Skeletal muscle tissue (tissue), 4 donors: ENCODE results near the gene SS18. TPM values are rescaled to one million over a fixed set of nuclear protein-coding genes. Genes with fewer than 3 reads are reported as not detected.

Experiments used
- H3K27ac ChIP-seq: one replicate; pipeline ENCODE4 v1.7.0; 2013; ENCODE audit warnings: mild to moderate bottlenecking, low read depth, low read length, inconsistent platforms
- H3K27me3 ChIP-seq, 3 donors: one replicate each; pipeline ENCODE4 v1.7.0; 2013; ENCODE audit warnings: low read length in 3 of 3; ENCODE audit not compliant: control insufficient read depth in 3 of 3, insufficient read depth in 3 of 3
- H3K36me3 ChIP-seq, 3 donors: one replicate each; pipeline ENCODE4 v1.7.0; 2013; ENCODE audit warnings: low read length in 3 of 3; ENCODE audit not compliant: control insufficient read depth in 3 of 3, insufficient read depth in 3 of 3
- H3K4me1 ChIP-seq, 3 donors: one replicate each; pipeline ENCODE4 v1.7.0; 2013; ENCODE audit warnings: low read length in 3 of 3, mild to moderate bottlenecking in 3 of 3; ENCODE audit not compliant: control insufficient read depth in 3 of 3, insufficient read depth in 3 of 3
- H3K4me3 ChIP-seq, 3 donors: one replicate each; pipeline ENCODE4 v1.7.0; 2013; ENCODE audit warnings: low read length in 3 of 3
- H3K9ac ChIP-seq, 3 donors: one replicate each; pipeline ENCODE4 v1.7.0; 2013; ENCODE audit warnings: low read length in 3 of 3, mild to moderate bottlenecking in 3 of 3, moderate library complexity in 2 of 3, low read depth in 1 of 3
- H3K9me3 ChIP-seq, 3 donors: one replicate each; pipeline ENCODE4 v1.7.0; 2013; ENCODE audit warnings: low read length in 3 of 3; ENCODE audit not compliant: control insufficient read depth in 3 of 3
- total RNA-seq: library from RNA; depleted of rRNA; stranded (reverse); fragments of >200 nt; gene quantifications from one replicate; pipeline ENCODE4 v1.2.3, GENCODE V29; 2014
- donor health status: Osteomylitis.

The SS18 gene
- total RNA-seq, 1 donor from 2014 or later, result 55.3 TPM

GRCh38 chr18:26008096-26008495, 82.3 kb downstream of the SS18 start:
- Histone ChIP-seq H3K36me3 (peaks cover 0 to 5% (median 0%) of the 10 kb centered on the region in 3 donors), H3K9me3 (peaks cover 0 to 2% (median 0%) of the 10 kb centered on the region in 3 donors), H3K4me3 (no peak overlapping the region), H3K9ac (no peak overlapping the region), H3K27ac (no peak overlapping the region), H3K27me3 (no peaks in the 10 kb centered on the region), H3K4me1 (no peaks in the 10 kb centered on the region)

GRCh38 chr18:26005950-26006349, 84.5 kb downstream of the SS18 start:
- H3K27me3 ChIP-seq, result no peaks in the 10 kb centered on the region
- no peak overlapping the region for H3K4me3 ChIP-seq
- H3K27ac ChIP-seq, result no peak overlapping the region
- no peaks in the 10 kb centered on the region for H3K4me1 ChIP-seq
- no peak overlapping the region for H3K9ac ChIP-seq
- peaks cover 0 to 2% (median 0%) of the 10 kb centered on the region in 3 donors for H3K9me3 ChIP-seq
- no peaks in the 10 kb centered on the region for H3K36me3 ChIP-seq

DNA sequence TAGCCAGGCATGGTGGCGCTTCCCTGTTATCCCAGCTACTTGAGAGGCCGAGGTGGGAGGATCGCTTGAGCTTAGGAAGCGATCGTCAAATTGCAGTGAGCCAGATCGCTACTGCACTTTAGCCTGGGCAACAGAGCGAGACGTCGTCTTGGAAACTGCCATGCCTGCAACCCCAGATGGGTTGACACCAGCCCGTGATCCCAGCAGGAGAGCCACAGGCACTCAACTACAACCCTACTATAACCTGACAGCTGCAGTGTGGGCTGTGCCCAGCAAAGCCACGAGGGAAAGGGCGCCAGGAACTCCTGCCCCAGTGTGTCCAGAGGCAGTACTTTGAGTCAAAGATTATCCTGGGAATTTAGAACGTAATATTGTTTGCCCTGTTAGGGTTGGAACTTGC, 85.6 kb downstream of the SS18 start:
- H3K36me3 ChIP-seq, result no peaks in the 10 kb centered on the region
- H3K27me3 ChIP-seq, result no peaks in the 10 kb centered on the region
- H3K4me1 ChIP-seq, result no peaks in the 10 kb centered on the region
- H3K4me3 ChIP-seq, result no peak overlapping the region
- H3K9ac ChIP-seq, result no peak overlapping the region
- peaks cover 0 to 2% (median 0%) of the 10 kb centered on the region in 3 donors for H3K9me3 ChIP-seq
- no peak overlapping the region for H3K27ac ChIP-seq

DNA sequence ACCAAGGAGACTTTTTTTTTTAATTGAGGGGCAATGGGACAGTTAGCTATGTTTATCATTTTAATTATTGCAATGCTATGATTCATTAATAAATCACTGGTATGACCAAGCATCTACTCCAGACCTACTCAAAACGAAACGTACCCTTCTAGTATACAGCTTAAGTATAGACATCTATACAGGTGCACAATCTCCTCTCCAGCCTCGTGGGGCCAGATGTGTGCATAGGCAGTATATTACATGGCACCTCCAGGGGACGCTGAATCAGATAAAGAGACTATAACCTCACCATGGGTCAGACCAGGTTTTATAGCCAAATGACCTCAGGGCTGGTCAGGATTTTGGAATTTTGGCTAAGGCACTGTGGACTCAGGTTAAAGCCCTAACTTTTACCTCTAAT, 86.6 kb downstream of the SS18 start:
- Histone ChIP-seq H3K27ac (no peak overlapping the region), H3K36me3 (no peaks in the 10 kb centered on the region), H3K27me3 (no peaks in the 10 kb centered on the region), H3K4me3 (no peak overlapping the region), H3K9me3 (peaks cover 0 to 2% (median 0%) of the 10 kb centered on the region in 3 donors), H3K9ac (no peak overlapping the region), H3K4me1 (no peaks in the 10 kb centered on the region)

DNA sequence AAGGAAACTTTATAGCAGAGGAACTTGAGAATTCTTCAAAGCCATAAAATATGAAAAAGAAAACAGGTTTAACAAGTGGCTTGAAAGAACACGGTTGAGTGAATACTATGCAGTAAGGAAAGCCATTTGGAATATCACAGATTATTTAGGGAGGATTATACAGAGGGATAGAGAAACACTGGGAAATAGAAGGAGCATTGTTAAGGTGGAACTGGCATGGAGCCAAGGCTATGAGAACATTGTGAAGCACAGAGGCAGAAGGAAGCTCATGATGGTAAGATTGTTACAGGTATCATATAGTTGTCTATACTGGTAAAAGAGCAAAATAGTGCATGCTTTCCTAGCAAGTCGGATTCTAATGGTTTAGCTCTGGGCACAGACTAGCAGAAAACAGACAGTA, 87.1 kb downstream of the SS18 start:
- no peaks in the 10 kb centered on the region for H3K36me3 ChIP-seq
- H3K27ac ChIP-seq, result no peak overlapping the region
- no peaks in the 10 kb centered on the region for H3K4me1 ChIP-seq
- H3K9ac ChIP-seq, result no peak overlapping the region
- H3K9me3 ChIP-seq, result peaks cover 0 to 2% (median 0%) of the 10 kb centered on the region in 3 donors
- H3K4me3 ChIP-seq, result no peak overlapping the region
- no peaks in the 10 kb centered on the region for H3K27me3 ChIP-seq

DNA sequence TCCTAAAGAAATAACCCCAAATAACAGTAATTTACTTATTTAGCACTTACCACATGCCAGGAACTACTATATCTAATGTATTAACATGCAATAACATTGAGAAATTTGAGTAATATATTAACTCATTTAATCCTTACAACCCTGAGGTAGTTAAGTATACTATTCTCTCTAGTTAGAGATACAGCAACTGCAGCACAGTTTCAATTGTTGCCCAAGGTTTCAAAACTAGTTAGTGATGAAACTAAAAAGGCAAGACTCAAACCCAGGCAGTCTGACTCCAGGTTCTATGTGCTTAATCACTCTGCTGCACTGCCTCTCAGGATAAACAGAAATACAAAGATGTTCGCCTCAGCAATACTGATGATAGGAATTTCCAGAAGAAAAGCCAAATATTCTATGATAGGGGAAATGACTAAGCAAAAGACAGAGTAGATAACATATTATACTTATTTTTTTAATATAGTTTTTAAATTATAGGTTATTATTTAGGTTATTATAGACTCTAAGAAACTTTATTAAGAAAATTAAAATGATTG, 88.0 kb downstream of the SS18 start:
- H3K9me3 ChIP-seq, result peaks cover 0 to 2% (median 0%) of the 10 kb centered on the region in 3 donors
- H3K27ac ChIP-seq, result no peak overlapping the region
- no peak overlapping the region for H3K4me3 ChIP-seq
- H3K27me3 ChIP-seq, result no peaks in the 10 kb centered on the region
- H3K9ac ChIP-seq, result no peak overlapping the region
- H3K4me1 ChIP-seq, result no peaks in the 10 kb centered on the region
- H3K36me3 ChIP-seq, result no peaks in the 10 kb centered on the region

- Histone ChIP-seq H3K4me3 (no peak overlapping the region), H3K27ac (no peak overlapping the region)
These were observed 92.0 kb downstream of the SS18 start for GRCh38 chr18:25998461-25998860.

GRCh38 chr18:25992566-25992965, 97.8 kb downstream of the SS18 start:
- Histone ChIP-seq H3K4me3 (no peak overlapping the region), H3K36me3 (peaks cover 0 to 1% (median 0%) of the 10 kb centered on the region in 3 donors), H3K27ac (no peak overlapping the region), H3K27me3 (no peaks in the 10 kb centered on the region), H3K9ac (no peak overlapping the region), H3K4me1 (no peaks in the 10 kb centered on the region), H3K9me3 (no peaks in the 10 kb centered on the region)

More at GRCh38 chr18:25998461-25998860, 92.0 kb downstream of the SS18 start:
- Histone ChIP-seq H3K9ac (no peak overlapping the region), H3K4me1 (no peaks in the 10 kb centered on the region), H3K27me3 (no peaks in the 10 kb centered on the region), H3K36me3 (peaks cover 0 to 1% (median 0%) of the 10 kb centered on the region in 3 donors), H3K9me3 (no peaks in the 10 kb centered on the region)

DNA sequence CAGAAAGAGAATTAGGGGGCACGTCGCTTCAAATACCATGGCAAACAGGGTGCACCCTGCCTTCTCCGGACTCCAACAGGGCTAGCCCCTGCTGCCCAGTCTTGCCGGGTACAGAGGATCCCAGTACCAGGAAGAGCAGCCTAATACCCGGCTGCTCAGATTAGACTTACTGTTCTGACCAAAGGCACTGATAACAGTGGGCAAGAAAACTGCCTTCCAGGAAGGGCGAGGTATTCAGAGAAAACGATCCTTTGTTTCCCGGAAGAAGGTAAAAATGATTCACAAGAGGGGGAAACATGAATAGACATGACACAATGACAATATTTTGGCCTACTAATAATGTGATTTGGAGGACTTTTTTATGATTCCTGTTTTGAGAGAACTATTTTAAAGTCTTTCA, 99.9 kb downstream of the SS18 start:
- Histone ChIP-seq H3K4me3 (no peak overlapping the region), H3K36me3 (peaks cover 0 to 1% (median 0%) of the 10 kb centered on the region in 3 donors), H3K27me3 (no peaks in the 10 kb centered on the region), H3K4me1 (no peaks in the 10 kb centered on the region), H3K27ac (no peak overlapping the region), H3K9ac (no peak overlapping the region), H3K9me3 (no peaks in the 10 kb centered on the region)

DNA sequence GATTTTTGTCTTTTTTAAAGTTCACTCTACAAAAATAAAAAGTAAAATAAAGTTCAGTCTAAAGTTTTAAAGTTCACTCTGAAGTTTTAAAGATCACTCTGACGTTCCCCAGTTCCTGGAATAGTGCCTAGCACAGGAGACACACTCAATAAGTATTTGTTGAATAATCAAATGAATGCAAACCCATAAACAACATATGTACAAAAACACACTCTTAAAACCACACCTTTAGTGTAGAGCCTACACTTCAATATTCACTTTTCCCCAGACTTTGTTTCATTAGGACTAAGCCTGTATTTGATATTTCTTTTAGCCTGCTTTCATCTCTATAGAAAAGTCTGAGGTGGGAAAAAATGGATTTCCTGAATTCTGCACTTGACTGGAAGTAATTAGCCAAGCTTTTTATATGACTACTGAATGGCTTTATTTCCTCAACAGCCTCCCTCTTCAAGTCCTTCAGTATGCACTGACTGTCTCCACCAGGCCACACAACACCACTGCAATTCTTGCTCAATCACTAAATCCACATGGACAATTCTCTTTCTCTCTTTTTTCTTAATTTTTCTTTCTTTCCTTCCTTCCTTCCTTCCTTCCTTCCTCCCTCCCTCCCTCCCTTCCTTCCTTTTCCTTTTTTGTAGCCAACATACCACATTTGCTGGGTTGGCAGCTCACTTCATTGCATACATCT, 104.6 kb downstream of the SS18 start:
- Histone ChIP-seq H3K9me3 (no peaks in the 10 kb centered on the region), H3K27me3 (no peaks in the 10 kb centered on the region), H3K36me3 (no peaks in the 10 kb centered on the region), H3K4me1 (no peaks in the 10 kb centered on the region), H3K4me3 (no peak overlapping the region), H3K27ac (no peak overlapping the region), H3K9ac (no peak overlapping the region)
